ENCODE data around the gene RTN4.
A peak's percentile ranks its signal among the peaks of the same experiment; 100 is the strongest.

Gene RTN4

DNA sequence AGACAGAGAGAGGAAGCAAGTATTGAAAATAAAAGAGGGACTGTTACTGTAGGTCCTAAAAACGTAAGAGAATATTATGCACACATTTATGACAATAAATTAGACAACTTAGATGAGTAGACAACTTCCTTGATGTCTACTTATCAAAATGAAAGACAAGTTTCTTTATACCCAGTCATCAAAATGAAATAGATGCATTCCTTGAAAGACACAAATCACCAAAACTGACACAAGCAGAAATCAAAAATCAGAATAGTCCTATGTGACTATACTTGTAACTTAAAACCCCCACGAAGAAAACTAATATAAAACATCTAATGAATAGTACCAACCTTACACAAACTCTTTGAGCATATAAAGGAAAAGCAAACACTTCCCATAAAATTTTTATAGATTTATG is 14.5 kb downstream of the RTN4 start:
- no peak for DNase-seq

DNA sequence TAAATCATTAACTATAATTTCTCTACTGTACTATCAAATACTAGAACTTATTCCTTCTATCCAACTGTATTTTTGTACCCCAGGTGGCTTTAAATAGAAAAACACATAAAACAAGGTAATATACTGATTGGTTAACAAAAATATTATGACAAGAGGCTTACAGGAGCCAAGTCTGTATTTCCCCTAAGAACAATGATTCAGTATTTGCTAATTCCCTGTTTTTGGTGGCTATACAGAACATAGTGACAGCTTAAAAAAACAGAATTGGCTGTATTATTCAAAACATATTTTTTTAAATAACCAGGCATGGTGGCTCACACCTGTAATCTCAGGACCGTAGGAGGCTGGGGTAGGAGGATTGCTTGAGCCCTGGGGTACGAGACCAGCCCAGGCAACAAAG is 16.3 kb downstream of the RTN4 start:
- no peak for DNase-seq

DNA sequence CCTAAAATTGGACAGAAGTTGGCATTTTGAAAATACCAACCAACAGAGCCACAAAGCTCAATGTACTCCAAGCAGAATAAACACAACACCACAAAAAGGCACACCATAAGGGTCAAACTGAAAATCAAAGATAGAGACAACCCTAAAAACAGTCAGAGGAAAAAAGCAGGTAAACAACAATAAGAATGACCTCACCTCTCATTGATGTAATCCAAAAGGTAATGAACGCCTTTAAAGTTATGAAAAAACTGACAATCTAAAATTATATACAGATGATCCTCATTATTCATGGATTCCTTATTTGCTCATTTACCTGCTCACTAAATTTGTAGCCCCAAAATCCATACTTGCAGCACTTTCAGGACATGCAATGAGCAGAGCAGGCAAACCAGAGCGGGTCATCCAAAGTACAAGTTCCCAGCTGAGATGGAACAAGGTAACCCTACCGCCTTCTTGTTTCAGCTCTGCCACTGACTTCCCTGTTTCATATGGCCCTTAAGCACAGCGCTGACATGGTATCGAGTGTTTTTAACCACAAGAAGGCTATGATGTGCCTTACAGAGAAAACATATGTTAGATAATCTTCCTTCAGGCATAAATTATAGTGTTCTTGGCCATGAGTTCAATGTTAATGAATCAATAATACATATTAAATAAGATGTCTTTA is 17.0 kb downstream of the RTN4 start:
- no peak for DNase-seq

DNA sequence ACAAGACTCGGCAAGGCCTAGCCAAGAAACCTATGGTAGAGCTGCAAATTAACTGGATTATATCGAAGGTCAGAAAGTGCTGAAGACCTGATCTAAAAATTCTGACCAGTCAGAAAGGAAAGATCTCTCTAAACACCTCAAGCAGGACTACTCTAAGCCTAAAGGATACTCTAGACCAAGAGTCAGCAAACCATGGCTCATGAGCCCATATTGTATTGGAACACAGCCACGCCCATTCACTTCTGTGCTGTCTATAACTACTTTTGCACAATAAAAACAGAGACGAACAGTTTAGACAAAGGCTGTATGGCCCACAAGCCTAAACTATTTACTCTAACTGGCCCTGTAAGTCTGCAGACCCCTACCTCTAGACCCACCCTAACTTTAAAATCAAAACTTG is 18.7 kb downstream of the RTN4 start:
- no peak for DNase-seq

DNA sequence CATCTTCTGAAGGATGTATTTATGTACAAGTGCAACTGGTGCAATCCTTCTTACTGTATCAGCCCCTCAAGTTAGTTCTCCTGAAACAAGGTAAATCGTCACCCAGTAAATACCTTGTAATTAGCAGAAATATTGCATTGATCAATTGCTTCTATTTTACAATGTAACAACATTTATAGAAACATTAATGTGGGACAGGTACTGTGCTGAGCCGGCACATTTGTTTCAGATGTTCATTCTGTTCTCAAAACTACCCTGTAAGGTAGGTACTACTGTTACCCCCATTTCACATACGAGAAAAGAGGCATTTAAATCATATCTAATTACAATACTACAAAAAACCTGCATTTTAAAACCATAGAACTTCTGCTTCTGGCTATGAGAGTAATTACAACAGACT is 19.5 kb downstream of the RTN4 start:
- DNase-seq, result no peak

DNA sequence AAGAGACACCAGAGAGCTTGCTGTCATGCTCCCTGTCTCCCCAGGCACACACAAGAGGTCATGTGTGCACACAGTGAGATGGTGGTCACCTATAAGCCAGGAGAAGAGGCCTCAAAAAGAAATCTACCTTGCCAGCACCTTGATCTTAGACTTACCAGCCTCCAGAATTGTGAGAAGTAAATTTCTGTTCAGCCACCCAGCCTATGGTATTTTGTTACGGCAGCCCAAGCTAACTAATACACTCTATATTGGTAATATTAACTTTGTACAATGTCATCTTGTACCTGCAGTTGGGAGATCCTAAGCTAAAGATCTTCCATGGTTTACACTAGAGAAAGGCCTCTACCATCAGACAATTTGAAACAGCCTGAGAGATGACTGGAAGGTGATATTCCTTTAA is 21.2 kb downstream of the RTN4 start:
- no peak for DNase-seq

DNA sequence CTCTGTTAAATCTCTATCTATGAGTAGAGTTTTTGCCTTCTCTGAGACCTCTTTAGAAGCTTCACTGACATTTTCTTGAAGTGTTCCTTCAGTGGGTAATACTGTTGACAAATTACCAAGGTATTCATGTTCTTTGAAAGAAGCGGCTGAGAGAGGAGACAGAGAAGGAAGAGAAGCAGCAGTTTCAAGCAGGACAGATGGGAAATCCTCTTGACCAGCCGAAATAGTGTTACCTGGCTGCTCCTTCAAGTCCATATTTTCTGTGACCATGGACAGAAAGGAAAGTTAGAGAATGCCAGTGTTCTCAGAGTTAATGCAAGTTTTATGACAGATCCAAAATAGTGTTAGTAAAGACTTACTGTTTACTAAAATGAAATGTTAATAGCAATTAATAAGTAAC is 23.0 kb downstream of the RTN4 start:
- no peak for DNase-seq

DNA sequence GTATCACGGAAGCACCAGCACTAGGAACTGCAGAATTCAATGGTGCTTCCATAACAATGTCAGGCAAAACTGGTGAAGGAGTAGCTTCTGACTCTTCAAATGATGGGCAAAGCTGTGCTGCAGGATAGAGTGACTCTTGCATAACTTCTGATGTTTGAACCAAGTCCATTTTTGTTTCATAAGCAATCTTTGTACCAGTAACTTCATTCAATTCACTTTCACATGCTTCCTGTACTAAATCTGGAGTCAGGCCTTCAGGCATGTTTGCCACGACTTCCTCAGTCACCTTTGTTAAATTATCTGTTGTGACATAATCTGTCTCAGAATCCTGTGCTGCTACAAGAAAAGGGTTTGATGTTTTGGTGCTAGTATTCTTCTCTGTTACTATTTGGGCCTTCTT is 24.0 kb downstream of the RTN4 start:
- no peak for DNase-seq

DNA sequence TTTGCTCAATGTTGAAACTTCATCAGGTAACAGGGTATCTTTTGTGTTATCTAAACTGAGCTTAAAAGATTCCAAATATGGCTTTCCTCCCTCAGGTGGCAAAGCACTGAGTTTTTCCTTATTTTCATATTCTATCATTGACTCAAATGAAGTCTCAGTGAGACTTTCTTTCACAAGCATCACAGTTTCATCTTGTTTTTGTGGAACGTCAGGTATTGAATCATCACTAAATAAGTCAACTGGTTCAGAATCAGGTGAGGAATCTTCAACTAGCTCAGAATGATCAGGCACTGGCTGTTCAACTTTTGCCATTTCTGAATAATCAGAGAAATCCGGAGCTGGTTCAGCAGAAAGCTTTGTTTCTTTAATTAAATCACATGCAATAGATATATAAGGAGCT is 24.6 kb downstream of the RTN4 start:
- no peak for DNase-seq

DNA sequence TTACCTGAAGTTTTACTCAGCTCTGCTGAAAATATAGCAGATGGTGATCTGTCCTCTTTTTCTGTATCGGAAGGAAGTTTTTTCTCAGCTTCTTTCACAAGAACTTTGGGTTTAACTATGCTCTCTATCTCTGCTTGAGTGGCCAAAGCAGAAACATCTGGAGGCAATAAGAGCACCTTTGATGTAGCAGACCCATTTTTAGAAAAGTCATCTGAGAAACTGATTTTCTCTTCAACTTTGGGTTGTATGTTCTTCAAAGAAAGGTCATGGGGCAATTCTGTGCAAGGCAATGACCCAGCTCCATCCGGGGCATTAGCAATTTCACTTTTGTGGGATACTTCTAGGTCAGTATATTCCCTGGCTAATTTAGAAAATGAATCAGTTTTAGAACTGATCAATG is 25.2 kb downstream of the RTN4 start:
- DNase-seq, result no peak

DNA sequence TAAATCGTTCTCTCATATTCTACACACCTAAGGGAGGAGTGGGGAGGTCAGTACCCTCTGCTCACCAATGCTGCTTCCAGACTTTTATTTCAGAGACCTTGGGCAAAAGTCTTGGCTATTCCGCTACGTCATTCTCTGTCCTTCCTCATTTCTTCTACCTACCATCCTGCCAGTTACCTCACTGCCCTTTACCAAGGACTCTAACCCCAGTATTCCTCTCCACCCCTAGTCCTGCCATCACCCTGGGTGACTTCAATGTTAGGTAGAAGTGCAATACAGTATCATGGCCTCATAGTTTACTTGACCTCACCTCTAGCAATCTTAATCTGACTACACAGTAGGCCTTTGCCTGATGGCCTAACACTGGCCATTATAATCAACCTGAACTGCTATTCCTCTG is 27.8 kb downstream of the RTN4 start:
- no peak for DNase-seq

DNA sequence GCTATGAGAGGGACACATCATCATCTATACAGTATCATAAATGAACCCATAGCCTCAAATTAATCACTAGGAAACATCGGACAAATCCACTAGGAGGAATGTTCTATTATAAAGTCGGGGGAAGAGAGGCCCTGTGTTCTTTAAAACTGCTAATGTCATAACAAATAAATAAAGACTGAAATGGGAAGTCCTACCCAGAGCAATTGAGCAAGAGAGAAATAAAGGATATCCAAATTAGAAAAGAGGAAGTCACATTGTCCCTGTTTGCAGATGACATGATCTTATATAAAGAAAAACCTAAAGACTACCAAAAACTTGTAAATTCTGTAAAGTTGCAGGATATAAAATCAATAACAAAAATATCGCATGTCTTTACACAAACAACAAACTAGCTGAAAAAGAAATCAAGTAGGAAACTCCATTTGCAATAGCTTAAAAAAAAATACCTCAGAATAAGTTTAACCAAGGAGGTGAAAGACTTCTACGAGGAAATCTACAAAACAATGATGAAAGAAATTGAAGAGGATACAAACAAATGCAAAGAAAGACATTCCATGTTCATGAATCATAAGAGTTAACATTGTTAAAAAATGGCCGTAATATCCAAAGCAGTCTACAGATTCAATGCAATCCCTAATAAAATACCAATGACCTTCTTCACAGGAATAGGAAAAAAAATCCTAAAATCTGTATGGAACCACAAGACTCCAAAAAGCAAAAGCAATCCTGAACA is 30.6 kb downstream of the RTN4 start:
- no peak for DNase-seq

DNA sequence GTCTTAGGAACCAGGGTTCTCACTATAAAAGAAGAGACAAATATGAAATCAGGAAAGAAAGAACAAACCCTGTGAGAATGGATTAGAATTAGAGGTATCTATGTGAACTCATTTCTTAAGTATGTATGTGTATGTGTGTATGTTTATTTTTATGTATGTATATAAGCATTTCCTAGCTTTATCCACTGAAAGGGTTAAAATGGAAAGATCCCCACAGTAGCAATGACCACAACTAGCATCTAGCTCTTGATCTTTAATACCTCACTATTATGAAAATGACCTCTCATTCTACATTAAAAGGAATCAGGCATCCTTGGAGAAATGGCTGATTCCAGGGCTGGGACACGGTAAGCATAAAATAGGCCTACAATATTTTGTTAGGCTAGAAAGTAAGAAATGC is 31.6 kb downstream of the RTN4 start:
- DNase-seq, result no peak

DNA sequence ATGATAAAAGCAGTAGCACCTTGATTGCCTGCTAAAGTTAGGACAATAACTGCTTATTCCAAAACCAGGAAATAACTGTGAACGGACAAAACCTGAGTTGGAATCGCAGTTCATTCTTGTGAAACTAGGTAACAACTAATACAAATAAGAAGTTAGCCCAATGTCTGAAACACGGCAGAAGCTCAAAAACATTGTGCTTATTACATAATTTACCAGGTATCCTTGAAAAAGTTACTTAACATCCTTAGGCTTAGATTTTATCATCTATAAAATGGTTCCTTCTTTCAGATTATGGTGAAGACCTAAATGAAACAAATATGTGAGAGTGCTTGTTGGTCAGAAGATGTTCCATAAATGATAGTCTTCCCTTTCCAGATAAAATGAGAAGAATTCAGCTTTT is 32.4 kb downstream of the RTN4 start:
- no peak for DNase-seq

DNA sequence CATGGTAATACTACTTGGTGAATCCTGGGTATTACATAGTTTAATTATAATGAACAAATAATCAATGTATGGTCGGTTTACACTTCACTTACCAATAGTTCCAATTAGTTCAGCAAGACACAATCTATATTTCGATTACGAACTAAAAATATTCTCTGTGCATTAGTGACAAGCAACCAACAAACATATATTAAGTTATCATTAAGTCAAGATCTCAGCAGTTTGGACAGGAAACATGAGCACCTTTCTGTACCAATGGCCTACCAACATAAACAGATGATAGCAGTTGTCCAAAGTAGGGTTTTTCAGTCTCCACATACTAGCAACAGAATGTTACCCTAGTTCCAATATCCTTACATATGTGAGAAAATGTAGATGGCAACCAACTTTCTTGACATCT is 32.8 kb downstream of the RTN4 start:
- DNase-seq, result no peak

DNA sequence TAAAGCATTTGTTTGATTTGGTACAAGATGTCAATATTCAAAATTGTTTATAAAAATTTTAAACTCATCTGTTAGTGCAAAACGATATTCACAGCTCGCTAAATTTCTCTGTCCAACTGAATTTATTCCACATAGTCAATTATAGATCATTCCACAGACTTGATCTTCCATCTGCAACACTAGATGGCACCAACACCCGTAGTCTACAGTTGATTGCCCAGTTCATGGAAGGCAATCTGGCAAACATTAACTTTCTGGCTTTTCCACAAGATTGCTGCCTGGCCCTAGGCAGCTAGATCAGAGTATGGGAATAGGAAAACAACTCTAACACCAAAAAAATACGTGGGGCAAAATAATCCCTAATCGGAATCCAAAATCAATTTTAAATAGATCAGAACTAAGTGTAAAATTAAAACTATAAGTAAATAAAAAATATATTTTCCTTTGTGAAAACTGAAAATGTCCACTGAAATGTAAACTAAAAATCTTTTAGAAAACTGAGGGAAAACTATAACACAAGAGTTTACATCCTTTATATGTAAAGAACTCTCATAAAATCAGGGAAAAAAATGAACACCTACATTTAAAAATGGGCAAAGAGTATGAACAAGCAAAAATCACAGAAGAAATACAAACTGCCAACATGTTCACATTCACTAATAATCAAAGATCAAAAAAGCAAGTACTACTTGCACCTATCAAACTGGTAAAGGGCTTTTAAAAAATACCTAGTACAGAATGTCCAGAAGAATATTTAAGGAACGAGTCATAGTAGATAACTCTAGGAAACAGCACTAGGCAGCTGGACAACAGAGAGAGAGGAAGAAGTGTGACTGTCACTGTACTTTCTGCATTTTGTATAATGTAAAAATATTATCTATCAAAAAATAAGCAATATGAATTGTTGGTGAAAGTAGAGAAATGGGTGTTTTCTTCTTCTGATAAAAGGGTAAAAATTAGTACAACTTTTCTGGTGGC is 35.0 kb downstream of the RTN4 start:
- DNase-seq, result peak; percentile 71

DNA sequence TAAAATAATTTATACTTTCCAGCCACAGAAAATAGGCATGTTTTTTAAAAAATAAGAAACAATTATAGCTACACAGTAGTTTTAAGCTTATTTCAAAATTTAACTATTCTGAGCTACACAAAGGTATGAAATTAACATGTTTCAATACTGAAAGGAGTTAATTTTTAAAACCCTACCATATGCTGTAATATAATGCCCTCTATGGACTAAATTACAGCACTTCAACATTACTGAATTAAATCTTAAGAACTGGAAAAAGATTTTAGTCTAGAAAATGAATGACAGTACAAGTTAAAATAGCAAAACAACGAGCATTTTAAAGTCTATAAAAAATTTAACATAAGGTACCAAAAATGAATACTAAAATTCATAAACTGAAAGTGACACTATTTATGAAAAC is 36.3 kb downstream of the RTN4 start:
- no peak for DNase-seq

DNA sequence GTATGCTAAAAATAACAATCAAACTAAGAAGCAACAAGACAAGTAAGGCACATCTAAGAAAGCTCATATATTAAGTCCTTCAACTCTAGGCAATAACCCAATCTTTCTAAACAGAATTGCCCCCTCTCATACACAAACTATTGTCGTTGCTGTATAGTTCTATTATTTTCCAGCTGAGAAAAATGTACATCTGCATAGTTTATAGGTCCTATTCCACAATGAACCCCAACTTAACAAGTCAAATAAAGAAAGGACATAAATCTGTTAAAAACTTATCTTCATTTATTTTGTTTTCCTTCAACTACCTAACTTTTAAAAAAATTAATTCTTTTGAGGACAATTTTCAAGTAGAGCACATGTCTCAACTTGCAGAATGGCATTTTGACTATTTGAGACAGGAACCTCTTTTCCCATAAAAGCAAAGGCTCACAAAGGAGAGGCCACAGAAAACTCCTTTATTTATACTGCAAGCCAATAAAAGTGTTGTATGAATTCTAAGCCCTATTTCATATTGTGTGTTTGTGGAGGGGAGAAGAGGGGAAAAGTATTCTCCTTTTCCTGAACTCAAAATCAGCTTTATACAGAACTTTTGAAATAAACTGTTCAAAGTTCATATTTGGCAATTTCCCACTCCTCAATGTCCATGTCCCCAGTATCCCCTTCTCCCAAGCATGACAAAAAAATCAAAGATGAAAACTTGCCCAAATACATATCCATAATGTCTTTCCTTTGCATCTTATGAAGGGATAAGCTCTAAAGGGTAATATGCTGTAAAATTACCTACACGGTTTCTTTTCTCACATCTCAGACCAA is 37.4 kb downstream of the RTN4 start:
- no peak for DNase-seq

DNA sequence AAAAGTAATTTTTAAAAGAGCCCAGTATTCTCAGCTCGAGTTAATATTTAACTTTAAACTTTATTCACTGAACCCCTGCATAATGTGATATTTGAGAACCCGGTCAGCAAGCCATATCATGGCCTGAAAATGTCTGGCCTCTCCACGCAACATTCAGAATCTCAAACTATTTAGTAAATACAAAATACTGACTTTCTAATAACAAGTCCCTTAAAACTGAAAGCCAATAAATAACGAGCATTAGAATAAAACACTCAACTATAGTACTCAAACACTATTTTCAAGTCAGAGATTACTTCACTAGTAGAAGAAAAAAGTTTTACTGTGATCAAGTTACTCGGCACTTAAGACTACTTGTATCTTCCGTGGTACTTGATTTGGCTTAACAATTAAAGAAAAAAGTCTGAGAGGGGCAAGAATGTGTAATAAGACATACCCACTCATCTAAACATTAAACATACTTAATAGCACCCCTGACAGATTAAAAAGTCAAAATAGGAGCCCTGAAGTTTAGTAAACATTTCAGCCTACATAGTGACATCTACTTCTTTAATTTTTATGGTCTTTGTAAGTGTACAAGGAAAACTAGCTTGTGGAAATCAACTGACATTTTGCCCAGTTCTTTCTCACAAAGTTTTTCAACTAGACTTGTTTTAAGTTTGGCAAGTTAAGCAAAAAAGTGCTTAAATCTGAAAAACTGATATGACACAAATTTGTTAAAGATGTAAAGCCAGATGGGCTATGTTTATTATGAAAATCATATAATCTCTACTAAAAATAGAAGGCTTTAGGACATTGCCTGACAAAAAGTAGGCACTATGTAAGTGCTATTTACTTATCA is 38.2 kb downstream of the RTN4 start:
- DNase-seq, result no peak

DNA sequence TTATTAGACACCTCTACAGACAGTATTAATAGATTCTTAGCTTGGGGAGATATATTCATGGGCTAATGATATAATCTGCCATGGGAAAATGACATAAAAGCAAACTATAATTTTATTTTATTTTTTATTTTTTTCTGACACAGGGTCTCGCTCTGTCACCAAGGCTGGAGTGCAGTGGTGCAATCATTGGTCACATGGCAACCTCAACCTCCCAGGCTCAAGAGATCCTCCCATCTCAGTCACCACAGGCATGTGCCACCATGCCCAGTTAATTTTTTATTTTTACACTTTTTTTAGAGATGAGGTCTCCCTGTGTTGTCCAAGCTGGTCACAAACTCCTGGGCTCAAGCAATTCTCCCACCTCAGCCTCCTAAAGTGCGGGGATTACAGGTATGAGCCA is 39.3 kb downstream of the RTN4 start:
- no peak for DNase-seq

DNA sequence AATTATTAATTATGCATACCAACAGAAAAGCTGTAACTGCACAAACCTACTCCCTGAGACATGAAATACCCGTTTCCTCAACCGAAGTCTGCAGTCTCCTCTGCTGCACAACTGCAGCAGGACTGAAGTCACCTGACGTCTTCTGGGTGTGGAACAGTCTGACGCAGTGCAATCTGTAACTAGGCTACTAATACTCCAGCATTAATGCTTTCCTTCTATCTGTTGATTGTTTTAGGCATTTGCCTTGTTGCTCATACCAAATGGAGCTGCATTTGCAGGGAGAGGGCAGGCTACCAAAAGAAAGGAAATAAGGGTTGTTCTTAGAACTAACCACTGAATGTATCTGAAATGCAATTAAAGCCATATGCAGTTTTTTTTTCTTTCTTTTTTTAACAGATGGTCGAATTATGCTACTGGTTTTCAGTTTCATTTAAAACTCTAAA is 40.1 kb downstream of the RTN4 start:
- peak; percentile 62 for DNase-seq
